ENCODE data around the gene RBM44.

Gene RBM44

DNA sequence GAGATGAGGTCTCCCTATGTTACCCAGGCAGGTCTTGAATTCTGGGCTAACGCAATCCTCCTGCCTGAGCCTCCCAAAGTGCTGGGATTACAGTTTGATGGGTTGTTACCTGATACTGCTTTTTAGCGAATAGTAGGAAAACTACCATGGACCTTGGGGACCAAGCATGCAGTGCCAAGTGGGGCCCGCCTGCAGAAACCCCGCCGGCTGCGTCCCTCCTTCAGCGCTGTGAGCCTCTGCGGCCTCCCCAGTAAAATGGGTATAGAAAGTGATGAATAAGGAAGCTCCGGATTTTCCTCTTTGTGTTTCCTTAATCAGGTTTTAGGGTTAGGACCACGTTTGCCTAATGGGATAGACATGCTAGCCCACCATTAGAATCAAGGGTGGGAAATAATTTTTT, 91.2 kb downstream of the RBM44 start:
- DNase-seq = no peak
